Measurements from ENCODE around the gene AMMECR1L.
"Not testable (repeated sequence)": the region's sequence is repeated elsewhere in the genome, so short reads cannot be mapped to it uniquely, and the experiment has no call there.

Gene AMMECR1L

GRCh38 chr2:127885780-127886592, at the start of gene AMMECR1L:
Gene AMMECR1L (minus strand): TSS chr2:127885956. CDS start chr2:127874234, 11,722 bp downstream.
- in situ Hi-C loops (cut with MboI; ENCODE audit: low pct_unique_long_range_greater_than_20kb, low sequenced_read_pairs, unreplicated experiment): not testable (repeated sequence)
- DNase-seq (ENCODE audit: low spot score): peak; percentile 70

- in situ Hi-C loops (cut with MboI; ENCODE audit: low pct_unique_long_range_greater_than_20kb, low sequenced_read_pairs, unreplicated experiment): no loop called here
- TF ChIP-seq CTCF (IDR thresholded peaks at IDR 0.05; ENCODE audit: extremely low read depth, insufficient read depth, missing control alignments): no peak
- no peak for DNase-seq (ENCODE audit: low spot score)
Measured at GRCh38 chr2:127935337-127935736, 49.6 kb upstream of the AMMECR1L start.

- no peak for DNase-seq (ENCODE audit: low spot score)
- TF ChIP-seq CTCF (IDR thresholded peaks at IDR 0.05; ENCODE audit: extremely low read depth, insufficient read depth, missing control alignments): no peak
- in situ Hi-C loops (cut with MboI; ENCODE audit: low pct_unique_long_range_greater_than_20kb, low sequenced_read_pairs, unreplicated experiment): no loop called here
Measured at GRCh38 chr2:127932199-127932876, 46.6 kb upstream of the AMMECR1L start.

GRCh38 chr2:127929449-127929848, 43.7 kb upstream of the AMMECR1L start:
- DNase-seq (ENCODE audit: low spot score): no peak
- in situ Hi-C loops (cut with MboI; ENCODE audit: low pct_unique_long_range_greater_than_20kb, low sequenced_read_pairs, unreplicated experiment): no loop called here
- TF ChIP-seq CTCF (IDR thresholded peaks at IDR 0.05; ENCODE audit: extremely low read depth, insufficient read depth, missing control alignments): no peak

- in situ Hi-C loops (cut with MboI; ENCODE audit: low pct_unique_long_range_greater_than_20kb, low sequenced_read_pairs, unreplicated experiment): no loop called here
- no peak for TF ChIP-seq CTCF (IDR thresholded peaks at IDR 0.05; ENCODE audit: extremely low read depth, insufficient read depth, missing control alignments)
- DNase-seq (ENCODE audit: low spot score): no peak
Measured at GRCh38 chr2:127927384-127927783, 41.6 kb upstream of the AMMECR1L start.

GRCh38 chr2:127917916-127918315, 32.2 kb upstream of the AMMECR1L start:
- in situ Hi-C loops (cut with MboI; ENCODE audit: low pct_unique_long_range_greater_than_20kb, low sequenced_read_pairs, unreplicated experiment): no loop called here
- DNase-seq (ENCODE audit: low spot score): no peak
- TF ChIP-seq CTCF (IDR thresholded peaks at IDR 0.05; ENCODE audit: extremely low read depth, insufficient read depth, missing control alignments): no peak

- DNase-seq (ENCODE audit: low spot score): no peak
- TF ChIP-seq CTCF (IDR thresholded peaks at IDR 0.05; ENCODE audit: extremely low read depth, insufficient read depth, missing control alignments): no peak
- in situ Hi-C loops (cut with MboI; ENCODE audit: low pct_unique_long_range_greater_than_20kb, low sequenced_read_pairs, unreplicated experiment): no loop called here
Measured at GRCh38 chr2:127913808-127914457, 28.2 kb upstream of the AMMECR1L start.

All from GM13977 (cell line).